Measurements from ENCODE around the gene XYLB. TPM values are rescaled to one million over a fixed set of nuclear protein-coding genes. Genes with fewer than 3 reads are reported as not detected.
A peak's percentile ranks its signal among the peaks of the same experiment; 100 is the strongest.

XYLB gene
- total RNA-seq, 1 donor from 2014 or later, result 6.9 TPM

DNA sequence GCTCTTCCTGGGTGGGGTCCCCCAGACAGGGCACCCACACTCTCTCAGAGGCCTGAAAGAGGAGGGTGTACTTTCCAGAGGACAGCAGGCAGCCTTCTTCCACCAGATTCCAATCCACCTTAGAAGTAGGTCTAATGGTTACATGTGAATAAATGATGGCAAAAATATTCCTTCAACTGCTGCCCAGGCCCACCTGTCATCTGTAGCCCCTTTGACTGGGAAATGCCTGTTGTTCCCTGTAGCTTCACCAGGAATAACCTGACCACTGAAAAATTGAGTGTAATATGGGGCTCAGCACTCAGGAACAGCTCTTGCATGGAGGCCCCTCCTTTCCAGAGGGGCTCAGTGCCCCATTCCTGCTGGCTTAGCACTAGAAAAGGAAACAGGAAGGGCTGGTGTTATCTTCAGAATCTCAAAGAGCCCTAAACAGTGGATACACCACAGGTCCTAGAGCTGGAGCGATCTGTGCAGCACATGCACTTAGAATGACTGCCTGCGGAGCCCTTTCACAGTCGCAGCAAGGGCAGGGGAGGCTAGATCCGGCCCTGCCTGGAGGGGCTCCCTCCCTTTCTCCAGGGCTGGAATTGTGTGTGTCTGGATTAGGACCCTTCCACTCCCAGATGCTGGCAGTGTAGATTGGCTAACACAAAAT lies 32.3 kb upstream of the XYLB start:
- H3K9me3 Mint-ChIP-seq, result no peaks in the 10 kb centered on the region
- DNase-seq (ENCODE audit: low spot score), result peak; percentile 48

DNA sequence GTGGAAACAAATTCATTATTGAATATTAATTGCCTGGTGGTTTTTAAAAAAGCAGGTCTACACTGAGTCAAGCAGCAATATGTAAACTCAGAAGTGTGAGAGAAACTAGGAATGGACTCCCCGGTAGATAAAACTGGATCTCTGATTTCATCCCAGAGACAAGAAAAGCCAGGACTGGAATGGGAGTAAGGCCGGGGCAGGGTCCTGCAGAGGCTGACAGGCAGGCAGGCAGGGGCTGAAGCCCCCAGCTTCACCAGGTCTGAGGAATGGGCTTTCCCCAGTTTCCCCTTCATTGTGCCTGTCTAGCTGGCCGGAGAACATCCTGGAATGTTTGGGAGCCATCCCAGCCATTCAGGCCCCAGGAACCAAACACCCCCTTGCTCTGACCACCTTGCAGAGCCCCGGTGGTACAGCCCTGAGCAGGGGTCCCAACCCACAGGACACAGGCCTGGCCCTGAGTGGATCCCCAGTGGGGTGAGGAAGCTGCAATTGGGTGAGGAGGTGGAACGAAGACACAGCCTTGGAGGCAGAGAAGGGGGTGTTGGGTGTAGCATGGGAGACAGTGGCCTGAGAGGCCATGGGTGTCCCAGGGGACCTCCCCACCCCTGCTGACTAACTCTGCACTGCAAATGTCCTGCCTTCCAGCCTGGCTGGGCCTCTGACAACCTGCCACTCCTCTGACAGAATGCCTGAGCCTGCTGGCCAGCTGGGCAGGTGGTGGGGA lies 31.7 kb upstream of the XYLB start:
- no peak overlapping the region for H3K4me3 Mint-ChIP-seq

More for the DNA sequence above, 32.3 kb upstream of the XYLB start:
- no peak overlapping the region for H3K4me3 Mint-ChIP-seq
- H3K79me2 ChIP-seq (ENCODE audit: low read depth), result no peaks in the 10 kb centered on the region
- H4K20me1 ChIP-seq (ENCODE audit: low read depth), result no peaks in the 10 kb centered on the region
- H3K36me3 ChIP-seq, result no peaks in the 10 kb centered on the region
- peak overlapping the region; percentile 100 for H2AFZ ChIP-seq (replicated peaks)
- peak overlapping the region; percentile 72 for H3K27ac Mint-ChIP-seq
- H3K27me3 ChIP-seq, result no peaks in the 10 kb centered on the region
- no peaks in the 10 kb centered on the region for H3K9me3 ChIP-seq (ENCODE audit: low read depth)
- no peaks in the 10 kb centered on the region for H3K36me3 Mint-ChIP-seq
- H3K4me2 ChIP-seq, result peak overlapping the region; percentile 22
- TF ChIP-seq, protein P1, sequence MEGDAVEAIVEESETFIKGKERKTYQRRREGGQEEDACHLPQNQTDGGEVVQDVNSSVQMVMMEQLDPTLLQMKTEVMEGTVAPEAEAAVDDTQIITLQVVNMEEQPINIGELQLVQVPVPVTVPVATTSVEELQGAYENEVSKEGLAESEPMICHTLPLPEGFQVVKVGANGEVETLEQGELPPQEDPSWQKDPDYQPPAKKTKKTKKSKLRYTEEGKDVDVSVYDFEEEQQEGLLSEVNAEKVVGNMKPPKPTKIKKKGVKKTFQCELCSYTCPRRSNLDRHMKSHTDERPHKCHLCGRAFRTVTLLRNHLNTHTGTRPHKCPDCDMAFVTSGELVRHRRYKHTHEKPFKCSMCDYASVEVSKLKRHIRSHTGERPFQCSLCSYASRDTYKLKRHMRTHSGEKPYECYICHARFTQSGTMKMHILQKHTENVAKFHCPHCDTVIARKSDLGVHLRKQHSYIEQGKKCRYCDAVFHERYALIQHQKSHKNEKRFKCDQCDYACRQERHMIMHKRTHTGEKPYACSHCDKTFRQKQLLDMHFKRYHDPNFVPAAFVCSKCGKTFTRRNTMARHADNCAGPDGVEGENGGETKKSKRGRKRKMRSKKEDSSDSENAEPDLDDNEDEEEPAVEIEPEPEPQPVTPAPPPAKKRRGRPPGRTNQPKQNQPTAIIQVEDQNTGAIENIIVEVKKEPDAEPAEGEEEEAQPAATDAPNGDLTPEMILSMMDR (IDR thresholded peaks at IDR 0.05), result no peak
- TF ChIP-seq EZH2 (IDR thresholded peaks at IDR 0.05), result no peak
- TF ChIP-seq EZH2phosphoT487 (IDR thresholded peaks at IDR 0.05), result no peak
- peaks cover 17% of the 10 kb centered on the region for H3K4me1 ChIP-seq
- H3K4me3 ChIP-seq, result no peak overlapping the region
- H3F3A ChIP-seq (ENCODE audit: low read depth), result peaks cover 9% of the 10 kb centered on the region
- no peak overlapping the region for H3K9ac ChIP-seq
- H3K4me1 Mint-ChIP-seq, result peaks cover 25% of the 10 kb centered on the region
- H3K27ac ChIP-seq, result no peak overlapping the region
- H3K27me3 Mint-ChIP-seq (ENCODE audit: insufficient read depth, low read depth), result peaks cover 10% of the 10 kb centered on the region

DNA sequence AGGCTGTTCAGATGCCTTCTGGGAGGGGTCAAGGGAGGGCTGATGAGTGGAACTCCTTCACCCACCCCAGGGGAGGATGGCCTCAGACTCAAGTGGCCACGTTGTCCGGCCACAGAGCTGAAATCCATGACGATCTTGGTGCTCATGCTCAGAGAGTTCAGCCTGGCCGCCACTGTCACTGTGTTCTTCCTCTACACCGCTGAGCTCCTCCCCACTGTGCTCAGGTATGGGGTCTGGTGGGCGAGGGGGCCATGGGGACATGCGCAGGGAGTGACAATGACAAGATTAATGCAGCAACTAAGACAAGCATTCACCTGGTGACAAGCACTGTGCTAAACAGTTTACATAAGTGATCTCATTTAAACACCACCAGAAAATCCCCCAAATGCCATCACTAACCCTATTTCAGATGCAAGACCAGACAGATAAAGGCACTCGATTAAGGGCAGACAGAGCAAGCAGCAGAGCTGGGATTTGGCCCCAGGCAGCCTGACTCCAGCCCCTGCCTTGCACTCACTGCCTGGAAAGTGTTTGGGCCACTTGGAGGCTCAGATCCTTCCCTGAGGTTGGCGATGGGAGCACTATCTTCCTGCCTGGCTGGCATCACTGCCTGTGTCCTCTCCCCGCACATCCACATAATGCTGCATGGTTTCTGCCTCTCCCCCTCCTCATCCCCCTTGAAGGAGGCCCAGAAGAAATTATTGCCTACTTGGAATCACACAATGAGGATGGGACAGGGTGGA lies 30.9 kb upstream of the XYLB start:
- no peak overlapping the region for H3K4me2 ChIP-seq

More for the DNA sequence above, 31.7 kb upstream of the XYLB start:
- H3K27me3 ChIP-seq, result no peaks in the 10 kb centered on the region
- H3K9me3 ChIP-seq (ENCODE audit: low read depth), result no peaks in the 10 kb centered on the region
- H3K9ac ChIP-seq, result no peak overlapping the region
- H3K4me1 Mint-ChIP-seq, result peaks cover 25% of the 10 kb centered on the region
- no peak overlapping the region for H3K27ac ChIP-seq
- peaks cover 10% of the 10 kb centered on the region for H3K27me3 Mint-ChIP-seq (ENCODE audit: insufficient read depth, low read depth)
- H3K36me3 ChIP-seq, result no peaks in the 10 kb centered on the region
- no peaks in the 10 kb centered on the region for H3K9me3 Mint-ChIP-seq
- H3K27ac Mint-ChIP-seq, result peak overlapping the region; percentile 72
- H3K36me3 Mint-ChIP-seq, result no peaks in the 10 kb centered on the region
- H3F3A ChIP-seq (ENCODE audit: low read depth), result peaks cover 9% of the 10 kb centered on the region
- H2AFZ ChIP-seq (replicated peaks), result peak overlapping the region; percentile 100
- H3K79me2 ChIP-seq (ENCODE audit: low read depth), result no peaks in the 10 kb centered on the region
- TF ChIP-seq, protein P1 (IDR thresholded peaks at IDR 0.05), result no peak
- no peak for TF ChIP-seq EZH2phosphoT487 (IDR thresholded peaks at IDR 0.05)
- no peak for TF ChIP-seq EZH2 (IDR thresholded peaks at IDR 0.05)
- no peak overlapping the region for H3K4me3 ChIP-seq
- peak overlapping the region; percentile 22 for H3K4me2 ChIP-seq
- no peaks in the 10 kb centered on the region for H4K20me1 ChIP-seq (ENCODE audit: low read depth)
- DNase-seq (ENCODE audit: low spot score), result peak; percentile 20
- peaks cover 17% of the 10 kb centered on the region for H3K4me1 ChIP-seq

More for the DNA sequence above, 30.9 kb upstream of the XYLB start:
- H3K4me1 ChIP-seq, result peaks cover 17% of the 10 kb centered on the region
- no peak overlapping the region for H3K27ac Mint-ChIP-seq
- no peaks in the 10 kb centered on the region for H3K9me3 ChIP-seq (ENCODE audit: low read depth)
- H4K20me1 ChIP-seq (ENCODE audit: low read depth), result no peaks in the 10 kb centered on the region
- H3K27me3 ChIP-seq, result no peaks in the 10 kb centered on the region
- H3K4me3 Mint-ChIP-seq, result no peak overlapping the region
- DNase-seq (ENCODE audit: low spot score), result no peak
- H3K4me1 Mint-ChIP-seq, result peaks cover 25% of the 10 kb centered on the region
- H3K9ac ChIP-seq, result no peak overlapping the region
- H3K27me3 Mint-ChIP-seq (ENCODE audit: insufficient read depth, low read depth), result peaks cover 8% of the 10 kb centered on the region
- H3K27ac ChIP-seq, result no peak overlapping the region
- no peaks in the 10 kb centered on the region for H3K36me3 Mint-ChIP-seq
- H3F3A ChIP-seq (ENCODE audit: low read depth), result peaks cover 9% of the 10 kb centered on the region
- TF ChIP-seq EZH2phosphoT487 (IDR thresholded peaks at IDR 0.05) (no peak), EZH2 (IDR thresholded peaks at IDR 0.05) (no peak)
- TF ChIP-seq, protein P1 (IDR thresholded peaks at IDR 0.05), result no peak
- H3K9me3 Mint-ChIP-seq, result no peaks in the 10 kb centered on the region
- peak overlapping the region; percentile 100 for H2AFZ ChIP-seq (replicated peaks)
- no peaks in the 10 kb centered on the region for H3K36me3 ChIP-seq
- no peaks in the 10 kb centered on the region for H3K79me2 ChIP-seq (ENCODE audit: low read depth)
- no peak overlapping the region for H3K4me3 ChIP-seq

All from neural progenitor cell (in vitro differentiated cells).